NCI-H1092 (cell line): ENCODE results near the gene KLHDC9.
"Not testable (repeated sequence)": the region's sequence is repeated elsewhere in the genome, so short reads cannot be mapped to it uniquely, and the experiment has no call there.

Source experiments
- DNase-seq: peaks from one replicate; lab custom pipeline; 2025; lab: John Stamatoyannopoulos, UW

The KLHDC9 gene, protein sequence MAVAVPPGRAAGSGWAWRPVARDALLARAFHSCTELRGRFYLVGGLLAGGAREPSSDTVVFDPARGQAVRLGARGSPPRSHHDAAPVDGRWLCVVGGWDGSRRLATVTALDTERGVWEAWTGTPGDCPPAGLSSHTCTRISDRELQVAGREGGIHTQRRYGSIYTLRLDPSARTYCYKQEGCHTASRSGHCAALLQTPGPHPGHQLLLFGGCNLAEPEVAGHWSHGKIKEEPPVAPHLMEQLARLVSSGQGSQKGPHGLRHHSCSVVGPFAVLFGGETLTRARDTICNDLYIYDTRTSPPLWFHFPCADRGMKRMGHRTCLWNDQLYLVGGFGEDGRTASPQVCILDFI

DNA sequence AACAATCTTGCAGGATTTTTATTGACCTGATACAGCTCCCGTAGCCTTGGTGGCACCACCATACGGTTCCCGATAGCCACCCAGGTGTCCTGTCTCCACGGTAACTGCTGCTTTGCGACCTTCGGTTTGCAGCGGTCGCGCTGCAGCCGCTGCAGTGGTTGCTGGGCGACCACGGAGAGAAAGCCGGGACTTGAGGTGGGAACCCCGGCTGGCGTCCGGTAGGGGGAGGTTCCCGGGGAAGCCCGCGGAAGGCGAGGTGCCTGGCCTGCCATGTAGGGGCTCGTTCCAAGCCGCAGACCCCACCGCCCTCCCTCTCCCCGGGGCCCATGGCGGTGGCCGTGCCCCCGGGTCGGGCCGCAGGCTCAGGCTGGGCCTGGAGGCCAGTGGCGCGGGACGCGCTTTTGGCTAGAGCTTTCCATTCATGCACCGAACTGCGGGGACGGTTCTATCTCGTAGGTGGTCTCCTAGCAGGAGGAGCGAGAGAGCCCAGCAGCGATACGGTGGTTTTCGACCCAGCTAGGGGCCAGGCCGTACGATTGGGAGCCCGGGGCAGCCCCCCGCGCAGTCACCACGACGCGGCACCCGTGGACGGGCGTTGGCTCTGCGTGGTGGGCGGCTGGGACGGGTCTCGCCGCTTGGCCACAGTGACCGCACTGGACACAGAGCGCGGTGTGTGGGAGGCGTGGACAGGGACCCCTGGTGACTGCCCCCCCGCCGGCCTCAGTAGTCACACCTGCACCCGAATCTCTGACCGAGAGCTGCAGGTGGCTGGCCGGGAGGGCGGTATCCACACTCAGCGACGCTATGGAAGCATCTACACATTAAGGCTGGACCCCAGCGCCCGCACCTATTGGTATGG lies at the start of gene KLHDC9:
Gene KLHDC9 (plus strand): TSS at position 152 of the 859 bp plus-strand sequence. CDS start 175 bp downstream, at position 327.
- peak; percentile 90 for DNase-seq

DNA sequence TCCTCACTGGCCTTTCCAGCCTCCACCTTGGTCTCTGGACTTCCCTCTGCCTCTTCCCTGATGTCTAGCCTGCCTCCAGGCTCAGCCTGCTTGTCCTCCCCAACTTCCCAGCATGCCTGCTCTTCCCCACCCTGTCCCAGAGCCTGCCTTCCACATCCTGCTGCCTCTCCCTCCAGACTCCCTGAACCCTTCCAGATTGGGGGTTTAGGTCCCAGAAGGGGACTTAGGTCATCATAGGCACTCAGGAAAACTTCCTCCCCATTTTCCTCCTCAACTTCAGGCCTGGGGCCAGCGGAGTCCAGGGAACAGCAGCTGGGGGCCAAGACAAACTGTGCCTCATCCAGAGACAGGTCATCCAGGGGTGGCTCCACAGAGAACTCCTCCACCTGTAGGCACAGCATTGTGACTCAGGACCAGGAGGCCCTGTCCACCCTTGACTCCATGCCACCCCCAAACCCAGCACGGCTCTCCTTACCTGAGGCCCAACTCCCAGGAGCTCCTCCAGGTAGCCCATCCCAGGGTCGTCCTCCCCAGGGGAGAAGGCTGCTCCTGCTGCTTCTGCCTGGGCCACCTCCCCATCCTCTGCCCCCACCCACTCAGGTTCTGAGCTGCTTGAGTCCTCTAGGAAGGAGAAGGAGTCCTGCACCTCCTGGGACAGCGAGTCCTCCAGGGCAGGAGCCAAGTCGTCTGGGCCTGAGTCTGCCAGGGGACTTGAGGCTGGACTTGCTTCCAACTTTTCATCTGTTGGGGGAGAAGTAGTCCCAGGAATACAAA lies 49.0 kb upstream of the KLHDC9 start:
- DNase-seq = no peak

DNA sequence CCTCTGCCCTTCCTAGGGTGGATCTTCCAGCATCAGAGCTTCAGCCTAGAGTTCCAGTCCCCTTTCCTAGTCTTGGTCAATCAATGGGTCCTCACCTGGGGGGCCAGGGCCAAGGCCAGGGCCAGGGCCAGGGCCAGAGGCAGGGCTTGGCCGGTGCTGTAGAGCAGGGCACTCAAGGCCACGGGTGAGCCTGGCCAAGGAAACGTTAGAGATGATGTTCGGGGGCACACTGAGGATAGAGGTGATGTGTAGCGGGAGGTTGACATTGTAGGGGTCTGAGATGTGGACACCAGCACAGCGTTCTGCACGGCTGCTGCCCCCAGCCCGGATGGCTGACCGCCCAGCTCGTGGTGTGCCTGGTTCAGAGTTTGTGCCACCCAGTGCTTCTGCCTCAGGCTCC lies 46.9 kb upstream of the KLHDC9 start:
- DNase-seq = no peak

DNA sequence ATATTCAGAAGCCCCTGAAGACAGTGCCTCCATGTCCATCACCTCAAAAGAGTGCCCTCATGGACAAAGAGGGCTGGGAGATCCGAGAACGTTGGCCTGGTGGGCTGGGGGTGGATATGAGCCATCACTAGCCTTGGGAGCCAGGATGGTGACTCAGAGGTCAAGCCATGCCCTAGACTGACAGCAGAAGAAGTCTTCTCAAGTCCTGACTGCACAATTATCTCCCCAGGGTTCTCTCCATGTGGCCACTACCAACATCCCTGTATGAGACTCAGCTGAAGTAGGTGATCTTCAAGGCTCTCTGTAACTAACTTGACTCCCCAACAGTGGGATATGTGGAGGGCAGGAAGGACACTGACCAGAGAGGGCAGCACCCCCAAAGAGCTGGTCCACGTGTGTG lies 45.3 kb upstream of the KLHDC9 start:
- DNase-seq = no peak

DNA sequence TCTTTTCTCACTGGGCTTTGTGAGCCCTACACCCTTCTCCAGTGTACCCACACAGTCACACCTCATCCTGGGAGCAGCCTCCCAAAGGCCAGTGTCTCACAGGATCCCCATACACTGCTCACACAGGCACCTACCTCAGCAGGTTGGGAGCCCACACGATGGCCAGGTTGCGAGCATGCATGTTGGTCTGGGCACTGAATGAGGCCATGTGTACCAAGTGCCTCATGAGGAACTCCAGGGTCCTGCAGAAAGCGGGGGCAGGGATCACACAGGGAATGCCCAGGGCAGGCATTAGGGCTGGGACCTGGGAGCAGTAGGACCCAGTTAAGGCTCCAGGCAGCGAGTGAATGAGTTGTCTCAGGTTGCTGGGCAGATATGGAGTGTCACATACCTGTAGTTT lies 43.9 kb upstream of the KLHDC9 start:
- no peak for DNase-seq

DNA sequence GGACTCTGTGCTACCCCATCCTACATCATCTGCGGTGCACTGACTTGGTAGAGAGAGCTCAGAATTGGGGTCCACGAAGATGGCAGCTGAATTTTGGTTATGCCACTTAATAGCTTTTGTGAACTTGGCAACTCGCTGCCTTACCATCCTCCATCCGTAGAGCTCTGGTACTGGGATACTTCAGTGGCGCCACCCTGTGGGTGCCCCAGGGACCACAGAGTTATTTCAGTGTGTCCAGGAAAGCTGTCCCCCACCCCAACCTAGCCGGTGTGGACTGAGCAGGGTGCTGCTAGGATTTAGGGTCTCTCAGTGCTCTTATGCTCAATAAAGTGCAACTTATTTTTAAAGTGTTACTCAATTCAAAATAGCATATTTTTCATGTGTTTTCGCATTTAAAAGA lies 43.4 kb upstream of the KLHDC9 start:
- DNase-seq = no peak

DNA sequence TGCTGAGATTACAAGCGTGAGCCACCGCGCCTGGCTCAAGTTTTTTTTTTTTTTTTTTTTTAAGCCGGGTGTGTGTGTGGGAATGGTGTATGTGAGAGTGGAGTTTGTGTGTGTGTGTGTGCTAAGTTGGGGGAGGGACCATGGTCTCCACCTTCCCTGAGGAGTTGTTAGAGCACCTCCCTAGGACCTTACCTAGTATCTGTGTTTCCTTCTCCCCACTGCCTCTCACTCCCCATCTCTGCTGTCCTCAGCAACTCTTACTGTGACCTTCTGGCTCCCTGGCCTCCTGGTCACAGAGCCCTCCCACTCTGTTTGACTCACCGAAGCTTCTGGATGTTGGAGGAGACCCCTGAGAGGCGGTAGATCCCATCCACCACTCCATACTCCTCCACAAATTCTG lies 38.9 kb upstream of the KLHDC9 start:
- DNase-seq = no peak

DNA sequence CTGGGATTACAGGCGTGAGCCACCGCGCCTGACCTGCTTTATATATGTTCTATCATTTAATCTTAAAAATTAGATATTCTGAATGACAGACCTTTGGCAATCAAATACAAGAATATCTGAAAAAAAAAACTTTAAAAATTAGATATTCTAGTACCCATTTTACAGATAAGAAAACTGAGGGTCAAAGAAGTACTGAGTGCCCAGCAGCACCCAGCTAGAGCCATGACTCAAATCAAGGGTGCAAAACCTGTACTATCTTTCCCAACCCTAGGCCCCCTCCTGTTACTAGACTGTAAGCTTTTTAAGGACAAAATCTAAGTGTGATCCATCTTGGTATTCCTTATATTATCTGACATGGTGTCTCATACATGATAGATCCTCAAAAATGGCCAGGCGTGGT lies 36.7 kb upstream of the KLHDC9 start:
- DNase-seq = no peak

DNA sequence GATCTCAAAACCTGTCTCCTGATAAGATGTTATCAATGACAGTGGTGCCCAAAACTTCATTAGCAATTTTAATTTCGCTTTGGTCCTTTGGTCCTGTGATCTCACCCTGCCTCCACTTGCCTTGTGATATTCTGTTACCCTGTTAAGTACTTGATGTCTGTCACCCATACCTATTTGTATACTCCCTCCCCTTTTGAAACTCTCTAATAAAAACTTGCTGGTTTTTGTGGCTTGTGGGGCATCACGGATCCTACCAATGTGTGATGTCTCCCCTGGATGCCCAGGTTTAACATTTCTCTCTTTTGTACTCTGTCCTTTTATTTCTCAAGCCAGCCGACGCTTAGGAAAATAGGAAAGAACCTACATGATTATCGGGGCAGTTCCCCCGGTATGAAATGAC lies 34.2 kb upstream of the KLHDC9 start:
- DNase-seq = not testable (repeated sequence)

DNA sequence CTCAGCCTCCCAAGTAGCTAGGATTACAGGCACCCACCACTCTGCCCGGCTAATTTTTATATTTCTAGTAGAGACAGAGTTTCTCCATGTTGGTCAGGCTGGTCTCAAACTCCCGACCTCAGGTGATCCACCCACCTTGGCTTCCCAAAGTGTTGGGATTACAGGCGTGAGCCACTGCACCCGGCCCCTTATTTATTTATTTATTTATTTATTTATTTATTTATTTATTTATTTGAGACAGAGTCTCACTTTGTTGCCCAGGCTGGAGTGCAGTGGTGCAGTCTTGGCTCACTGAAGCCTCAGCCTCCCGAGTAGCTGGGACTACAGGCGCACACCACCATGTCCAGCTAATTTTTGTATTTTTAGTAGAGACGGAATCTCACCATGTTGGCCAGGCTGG lies 32.5 kb upstream of the KLHDC9 start:
- DNase-seq = not testable (repeated sequence)

DNA sequence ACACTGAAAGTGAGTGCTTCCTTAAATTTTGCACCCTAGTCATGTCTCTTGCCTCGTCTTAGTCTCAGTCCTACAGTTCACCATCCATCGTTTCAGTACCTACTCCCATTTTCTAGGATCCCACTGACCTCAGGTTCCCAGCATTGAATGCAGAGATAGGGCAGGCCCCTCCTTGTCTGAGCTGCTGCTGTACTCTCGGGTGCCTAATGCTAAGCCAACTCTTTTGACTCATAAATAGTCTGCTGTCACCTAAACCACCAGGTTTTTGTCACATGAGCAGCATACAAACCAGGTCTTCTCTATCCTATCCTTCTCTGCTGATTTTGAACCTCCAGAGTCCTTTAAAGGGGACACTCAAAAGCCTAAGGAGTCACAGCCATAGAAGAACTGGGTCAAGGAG lies 31.5 kb upstream of the KLHDC9 start:
- DNase-seq = no peak

DNA sequence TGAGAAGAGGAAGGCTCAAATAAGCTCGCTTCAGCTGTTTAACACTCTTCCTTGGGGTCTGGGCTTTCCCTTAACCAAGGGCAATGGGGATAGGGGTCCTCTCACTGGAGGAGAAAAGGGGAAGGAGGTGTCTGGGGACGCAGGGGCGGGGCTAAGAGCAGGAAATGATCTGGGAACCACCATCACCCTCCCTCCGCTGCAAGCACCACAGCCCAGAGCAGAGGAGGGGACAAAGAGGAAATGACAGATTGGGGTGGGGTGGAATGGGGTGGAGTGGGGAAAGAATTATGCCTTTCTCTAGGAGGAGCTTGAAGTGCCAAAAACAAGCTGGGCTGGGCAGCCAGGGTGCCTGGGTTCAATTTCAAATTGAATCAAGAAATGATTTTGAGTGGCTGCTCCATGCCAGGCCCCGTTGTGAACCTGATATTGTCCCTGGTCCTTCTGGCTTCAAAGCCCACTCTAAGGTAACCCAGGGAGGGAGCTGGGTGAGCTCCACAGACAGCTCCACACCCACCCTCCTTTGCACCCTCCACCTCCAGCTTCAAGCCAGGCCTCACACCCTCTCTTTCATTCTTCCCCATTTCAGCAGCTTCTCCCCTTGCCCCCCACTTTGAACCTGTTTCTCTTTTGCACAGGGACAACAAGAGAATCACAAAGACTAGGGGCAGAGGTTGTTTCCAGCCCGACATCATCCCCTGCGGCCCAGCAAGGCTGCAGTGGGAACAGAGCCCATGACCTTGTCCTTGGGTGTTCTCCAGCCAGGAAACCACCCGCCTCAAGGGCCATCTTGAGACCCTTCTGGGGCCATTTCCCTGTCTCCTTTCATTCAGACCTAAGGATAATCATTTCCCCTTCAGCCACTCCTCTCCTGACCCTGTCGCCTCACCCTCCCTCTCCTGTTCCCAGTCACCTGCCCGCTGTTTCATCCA lies 29.6 kb upstream of the KLHDC9 start:
- DNase-seq = no peak

DNA sequence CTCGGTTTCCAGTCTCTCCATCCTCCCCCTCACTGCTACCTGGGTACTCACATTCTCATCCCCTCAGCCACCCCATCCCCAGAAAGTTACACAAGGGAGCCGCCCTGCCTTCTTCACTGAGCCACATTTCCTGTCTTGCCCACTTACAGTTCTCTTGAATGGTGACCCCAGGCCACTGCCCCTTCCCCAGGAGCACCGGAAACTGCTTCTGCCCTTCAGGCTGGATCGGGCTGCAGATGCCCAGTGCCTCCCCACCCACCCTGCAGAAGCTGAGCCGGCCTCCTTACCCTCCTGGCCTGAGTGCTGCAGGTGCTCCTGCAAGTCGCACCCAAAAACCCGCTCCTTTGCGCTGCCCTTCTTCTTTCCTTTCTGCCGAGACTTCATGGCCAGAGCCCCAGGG lies 28.9 kb upstream of the KLHDC9 start:
- no peak for DNase-seq

DNA sequence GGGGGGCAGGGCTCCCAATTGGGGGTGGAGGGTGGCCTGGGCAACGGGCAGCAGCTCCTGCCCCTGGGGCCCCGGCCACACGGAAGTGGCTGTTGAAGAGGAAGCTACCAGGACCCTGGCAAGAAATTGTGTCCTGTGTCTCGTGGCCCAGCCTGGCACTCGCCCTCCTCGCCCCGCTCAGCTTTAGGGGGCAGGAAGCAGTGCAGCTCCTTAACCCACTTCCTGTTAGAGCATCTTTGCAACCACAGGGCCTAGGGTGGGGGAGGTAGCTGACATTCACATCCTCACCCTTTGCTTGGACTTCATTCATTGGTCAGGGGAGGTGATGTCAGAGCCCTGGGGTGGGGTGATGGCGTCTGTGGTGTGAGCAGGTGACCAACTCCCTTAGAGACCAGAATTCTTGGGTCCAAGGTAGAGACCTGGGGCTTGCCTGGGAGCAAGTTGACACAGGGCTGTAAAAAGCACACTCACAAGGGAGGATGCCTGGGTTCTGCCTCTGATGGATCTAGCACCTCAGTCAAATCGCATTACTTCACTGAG lies 28.4 kb upstream of the KLHDC9 start, which contains the start of gene ARHGAP30:
Gene ARHGAP30 (minus strand): TSS at position 161 of the 540 bp plus-strand sequence. CDS start 267 bp downstream, outside the sequence.
- no peak for DNase-seq

DNA sequence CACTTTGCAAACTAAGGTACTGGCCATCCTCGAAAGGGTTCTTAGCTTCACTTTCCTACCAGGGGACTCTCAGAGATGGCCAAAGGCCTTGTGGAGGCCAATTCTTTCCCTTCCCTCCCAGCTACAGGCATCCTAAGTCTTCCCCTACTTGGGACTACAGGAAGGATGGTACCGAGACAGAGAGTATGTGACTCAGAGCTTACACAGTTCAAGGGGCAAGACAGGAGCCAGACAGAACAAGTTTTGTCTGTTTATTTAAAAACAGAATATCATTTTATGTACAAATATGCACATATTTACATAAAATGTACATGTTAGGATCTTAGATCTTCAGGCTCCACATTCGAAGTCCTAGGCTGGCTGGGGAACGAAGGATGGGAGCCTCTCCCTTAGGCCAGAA lies 27.4 kb upstream of the KLHDC9 start:
- DNase-seq = no peak

DNA sequence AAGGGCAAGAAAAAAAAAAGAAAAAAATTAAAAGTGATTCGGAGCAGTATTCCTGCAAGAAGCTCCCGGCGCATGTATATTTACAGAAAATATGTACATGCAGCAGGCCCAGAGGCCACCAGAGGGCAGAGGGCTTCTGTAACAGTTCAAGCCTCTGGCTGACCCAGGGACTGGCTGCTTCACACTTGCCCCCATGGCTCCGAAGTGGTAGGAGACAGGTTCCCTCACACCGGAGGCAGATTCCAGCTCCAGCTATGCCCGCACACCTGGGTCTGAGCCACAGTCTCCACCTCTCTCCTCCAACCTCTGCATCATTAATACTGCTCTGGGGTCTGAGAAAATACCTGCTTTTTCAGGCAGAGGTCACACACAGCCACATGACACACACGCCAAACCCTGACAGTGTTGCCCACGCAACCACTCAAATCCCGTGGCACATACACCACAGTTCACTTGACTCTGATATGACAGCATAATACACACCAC lies 26.2 kb upstream of the KLHDC9 start:
- DNase-seq = peak; percentile 4

DNA sequence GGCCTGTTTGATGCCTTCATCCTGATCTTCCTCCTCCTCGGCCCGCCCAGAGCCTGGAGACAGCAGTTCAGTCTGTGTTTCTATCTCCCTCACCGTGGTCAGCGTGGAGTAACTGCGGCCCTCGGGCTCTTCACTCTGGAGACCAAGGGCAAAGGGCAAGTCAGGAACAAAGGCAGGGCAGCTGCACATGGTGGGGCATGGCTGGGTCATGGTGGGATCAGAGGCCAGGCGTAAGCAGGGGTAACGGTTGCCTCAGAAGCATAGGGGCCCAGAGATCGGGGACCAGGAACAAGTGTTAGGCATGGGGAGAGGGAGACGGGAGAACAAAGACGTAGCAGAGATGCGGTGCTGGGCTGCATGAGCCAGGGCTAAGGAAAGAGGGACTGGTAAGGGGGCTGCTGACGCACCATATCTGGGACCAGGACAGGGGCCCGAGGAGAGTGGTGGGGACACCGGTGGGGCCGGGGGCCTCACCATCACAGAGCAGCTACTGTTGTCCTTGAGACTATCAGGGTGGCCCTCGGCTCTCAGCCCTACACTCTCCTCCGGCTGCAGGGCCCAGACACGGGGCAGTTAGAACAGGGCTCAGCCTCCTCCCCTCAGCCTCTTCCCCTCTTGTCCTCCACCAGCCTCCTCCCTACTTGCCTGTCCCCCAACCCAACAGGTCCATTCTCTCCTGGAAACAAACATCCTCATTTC lies 25.3 kb upstream of the KLHDC9 start:
- DNase-seq = no peak

DNA sequence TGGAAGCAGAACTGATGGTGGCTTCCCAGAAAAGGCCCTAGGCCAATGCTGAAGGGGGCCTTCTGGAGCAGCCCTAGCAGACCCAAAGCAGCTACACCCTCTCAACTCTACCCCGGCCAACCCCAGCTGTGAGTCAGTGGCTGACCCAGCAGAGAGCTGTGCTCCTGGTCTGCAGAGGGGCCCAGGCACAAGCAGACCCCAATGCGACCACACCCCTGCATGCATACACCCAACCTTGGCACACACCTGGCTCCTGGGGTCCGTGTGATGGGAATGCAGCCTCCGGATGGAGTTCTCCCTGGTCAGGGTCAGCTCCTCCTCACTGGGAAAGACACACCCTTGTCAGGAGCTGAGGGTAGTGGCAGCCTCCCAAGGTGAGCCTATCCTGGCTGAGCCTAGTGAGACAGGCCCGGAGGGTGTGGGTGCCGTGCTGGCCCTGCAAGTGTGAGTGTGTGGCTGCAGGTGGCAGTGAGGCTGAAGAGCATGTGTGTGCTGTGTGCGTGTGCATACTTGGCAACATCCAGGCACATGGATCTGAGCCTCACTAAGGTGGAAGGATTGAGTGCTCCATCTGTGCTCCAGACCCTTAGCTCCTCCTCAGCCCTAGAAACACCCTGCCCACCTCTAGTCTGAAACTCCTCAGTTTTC lies 24.6 kb upstream of the KLHDC9 start:
- DNase-seq = no peak

DNA sequence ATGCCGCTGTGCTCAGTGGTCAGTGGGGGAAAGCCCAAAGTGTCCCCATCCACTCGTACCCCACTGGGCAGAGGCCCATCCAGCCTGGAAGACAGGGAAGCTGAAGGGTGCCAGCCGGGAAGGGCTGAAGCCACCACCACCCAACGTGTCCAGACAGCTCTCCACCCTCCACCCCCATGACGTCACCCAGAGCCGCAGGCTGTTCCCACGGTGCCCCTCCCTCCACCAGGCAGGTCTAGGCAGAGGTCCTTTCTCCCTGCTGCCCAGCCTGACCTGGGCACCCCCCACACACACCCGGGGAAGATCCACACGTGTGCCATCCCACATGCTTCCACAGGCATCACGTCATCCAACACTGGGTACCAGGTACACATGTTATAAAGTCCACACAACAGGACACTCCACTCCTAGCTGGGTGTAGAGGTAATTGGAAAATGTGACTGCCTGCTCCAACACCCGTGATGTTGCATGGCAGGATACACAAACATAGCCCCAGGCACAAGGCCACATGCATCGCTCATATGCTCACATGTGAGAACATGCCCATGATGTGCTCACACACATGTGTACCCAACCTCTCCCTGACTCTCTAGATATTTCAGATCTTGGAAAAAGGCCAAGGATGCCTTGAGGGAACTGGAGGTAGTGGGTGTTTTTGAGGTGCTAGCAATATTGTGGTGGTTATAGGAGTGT lies 23.3 kb upstream of the KLHDC9 start:
- no peak for DNase-seq
